Stimulated activated CD4-positive, alpha-beta T cell treated with anti-CD3 and anti-CD28 coated beads, Interleukin-12 subunit alpha, Interleukin-12 subunit beta, amount 100 ng/mL, for 4 hours (primary cell): Measurements from ENCODE around the gene FAM209A.
"Not testable (repeated sequence)": the region's sequence is repeated elsewhere in the genome, so short reads cannot be mapped to it uniquely, and the experiment has no call there.

Experiments used
- DNase-seq: peaks from one replicate; pipeline ENCODE4 v3.0.0-alpha.2; 2020

The FAM209A gene

DNA sequence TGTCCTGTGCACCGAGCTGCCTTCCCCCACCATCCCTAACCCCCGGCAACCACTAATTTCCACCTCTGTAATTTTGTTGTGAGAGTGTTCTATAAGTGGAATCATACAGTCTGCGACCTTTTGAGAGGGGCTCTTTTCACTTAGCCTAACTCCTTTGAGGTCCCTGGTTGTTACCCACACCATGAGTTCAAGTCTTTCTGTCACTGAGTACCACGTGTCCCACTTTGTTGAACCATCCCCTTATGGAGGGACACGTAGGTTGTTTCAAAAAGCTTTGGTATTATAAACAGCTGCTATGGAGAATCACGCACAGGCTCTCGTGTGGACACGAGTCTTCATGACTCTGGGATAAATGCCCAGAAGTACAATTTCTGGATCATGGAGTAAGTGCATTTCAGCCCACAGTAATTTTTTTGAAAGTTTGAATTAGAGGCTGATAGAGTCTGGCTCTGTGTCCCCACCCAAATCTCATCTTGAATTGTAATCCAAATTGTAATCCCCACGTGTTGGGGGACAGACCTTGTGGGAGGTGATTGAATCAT lies 18.0 kb downstream of the FAM209A start:
- no peak for DNase-seq

DNA sequence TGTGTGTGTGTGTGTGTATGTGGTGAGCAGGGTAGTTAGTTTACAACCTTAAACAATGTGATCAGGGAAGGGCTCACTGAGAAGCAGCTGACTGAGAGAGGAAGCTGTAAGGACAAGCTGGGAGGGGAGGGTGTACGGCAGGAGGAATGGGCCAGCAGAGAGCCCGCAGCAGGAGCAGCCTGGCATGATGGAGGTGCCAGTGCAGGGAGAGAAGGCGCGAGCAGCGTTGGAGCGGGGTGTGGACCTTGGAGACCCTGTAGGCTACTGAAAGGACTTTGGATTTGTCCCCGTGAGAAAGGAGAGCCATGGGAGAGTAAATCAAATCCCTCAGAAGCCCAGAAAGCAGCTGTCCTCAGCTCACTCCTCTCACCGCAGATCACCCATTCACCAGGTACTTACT lies 27.0 kb downstream of the FAM209A start:
- DNase-seq: no peak

DNA sequence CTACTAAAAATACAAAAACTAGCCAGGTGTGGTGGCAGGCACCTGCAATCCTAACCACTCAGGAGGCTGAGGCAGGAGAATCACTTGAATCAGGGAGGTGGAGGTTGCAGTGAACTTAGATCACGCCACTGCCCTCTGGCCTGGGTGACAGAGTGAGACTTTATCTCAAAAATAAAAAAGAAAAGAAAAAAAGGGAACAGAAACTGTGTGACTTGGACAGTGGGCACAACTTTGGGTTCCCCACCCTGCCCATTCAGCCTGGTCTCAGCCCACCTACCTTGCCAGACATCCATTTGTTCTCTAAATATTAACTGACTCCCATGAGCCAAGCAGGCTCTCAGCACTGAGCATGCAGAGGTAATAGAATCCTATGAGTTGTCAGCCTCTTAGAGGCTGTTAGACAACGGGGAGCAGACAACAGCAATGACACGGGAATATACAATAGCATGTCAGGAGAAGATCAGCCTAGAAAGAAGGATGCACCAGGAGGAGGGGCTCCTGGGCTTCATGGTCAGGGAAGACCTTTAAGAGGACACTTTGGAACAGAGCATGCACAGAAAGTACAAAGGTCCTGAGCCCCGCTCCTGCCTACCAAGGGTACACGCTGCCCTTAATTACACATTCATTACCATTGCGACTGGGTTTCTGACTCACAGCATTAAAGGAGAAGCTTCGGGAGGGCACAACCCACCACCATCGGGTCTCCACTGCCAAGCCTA lies 28.5 kb downstream of the FAM209A start:
- no peak for DNase-seq

DNA sequence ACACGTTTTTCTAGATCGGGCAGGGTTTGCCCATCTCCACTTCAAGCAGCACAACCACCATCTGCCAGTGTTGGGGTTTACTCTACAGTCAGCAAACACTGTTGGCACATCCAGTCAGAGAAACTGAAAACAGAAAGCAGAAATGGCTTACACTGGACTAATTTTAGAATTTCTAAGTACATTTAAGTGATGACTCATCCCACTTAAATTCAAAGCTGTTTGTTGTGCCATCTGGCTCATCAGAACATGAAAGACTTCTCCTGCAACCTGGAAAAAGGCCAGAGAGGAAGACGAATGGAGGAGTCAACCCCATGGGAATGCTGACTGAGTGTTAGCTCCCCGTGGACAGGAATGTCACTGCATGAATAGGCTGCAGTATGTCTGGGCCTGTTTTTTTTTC lies 30.3 kb downstream of the FAM209A start:
- DNase-seq: no peak

DNA sequence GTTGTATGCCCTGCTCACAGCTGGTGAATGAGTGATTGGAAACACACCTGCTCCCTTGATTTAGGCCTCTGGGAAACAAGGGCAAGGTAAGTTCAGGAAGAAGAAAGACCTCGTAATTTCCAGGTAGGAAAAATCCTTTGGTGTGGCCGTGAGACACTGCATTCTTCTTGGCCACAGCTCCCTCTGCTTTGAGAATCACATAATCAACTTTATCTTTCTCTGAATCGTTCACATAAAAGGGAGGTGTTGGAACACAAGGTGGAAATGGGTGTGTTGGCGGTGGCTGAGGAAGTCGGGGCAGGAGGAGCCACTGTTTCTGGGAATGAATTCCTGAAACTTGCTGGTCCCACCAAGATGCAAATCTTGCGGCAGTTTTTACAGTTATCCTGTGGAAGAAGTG lies 34.4 kb downstream of the FAM209A start:
- no peak for DNase-seq

DNA sequence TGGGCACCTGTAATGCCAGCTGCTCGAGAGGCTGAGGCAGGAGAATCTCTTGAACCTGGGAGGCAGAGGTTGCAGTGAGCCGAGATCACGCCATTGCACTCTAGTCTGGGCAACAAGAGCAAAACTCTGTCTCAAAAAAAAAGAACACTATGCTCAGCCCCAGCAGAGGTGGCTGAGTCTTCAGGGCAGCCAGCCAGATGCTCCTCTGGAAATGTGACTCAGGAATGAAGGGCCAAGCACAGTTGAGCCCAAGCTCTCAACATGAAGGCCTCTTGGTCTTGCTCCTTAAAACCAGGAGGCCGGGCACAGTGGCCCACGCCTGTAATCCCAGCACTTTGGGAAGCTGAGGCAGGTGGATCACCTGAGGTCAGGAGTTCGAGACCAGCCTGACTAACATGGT lies 40.0 kb downstream of the FAM209A start:
- not testable (repeated sequence) for DNase-seq

DNA sequence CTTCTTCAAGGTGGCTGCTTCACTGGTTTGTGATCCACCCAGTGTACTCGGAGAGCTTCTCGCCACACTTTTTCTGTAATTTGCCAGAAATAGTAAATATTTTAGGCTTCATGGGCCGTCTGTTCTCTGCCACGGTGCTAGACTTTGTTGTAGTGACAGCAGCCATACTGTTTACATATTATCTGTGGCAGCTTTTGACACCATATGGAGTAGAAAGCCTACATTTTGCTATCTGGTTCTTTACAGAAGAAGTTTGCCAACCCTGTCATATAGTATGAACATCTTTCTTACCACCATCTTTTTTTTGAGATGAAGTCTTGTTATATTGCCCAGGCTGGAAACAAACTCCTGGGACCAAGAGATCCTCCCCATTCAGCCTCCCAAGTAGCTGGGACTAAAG lies 41.0 kb downstream of the FAM209A start:
- no peak for DNase-seq

DNA sequence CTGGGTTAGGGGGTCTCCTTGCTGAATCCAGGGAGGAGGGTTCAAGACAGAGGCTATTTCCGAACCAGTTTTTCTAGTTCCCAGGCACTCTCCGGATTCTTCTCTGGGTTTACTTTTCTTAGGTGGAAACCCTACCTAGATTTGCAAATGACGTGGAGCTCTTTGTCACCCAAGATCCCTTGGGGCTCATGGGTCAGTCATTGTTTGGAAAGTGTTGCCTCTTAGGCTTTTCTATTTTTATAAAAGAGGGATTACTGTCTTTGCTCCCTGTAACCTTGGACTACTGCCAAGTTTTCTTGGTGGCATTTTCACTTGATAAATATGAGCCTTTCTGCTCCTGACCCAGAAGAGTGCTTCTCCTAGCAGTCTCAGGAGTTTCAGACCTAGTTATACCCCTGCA lies 42.1 kb downstream of the FAM209A start:
- DNase-seq: no peak

DNA sequence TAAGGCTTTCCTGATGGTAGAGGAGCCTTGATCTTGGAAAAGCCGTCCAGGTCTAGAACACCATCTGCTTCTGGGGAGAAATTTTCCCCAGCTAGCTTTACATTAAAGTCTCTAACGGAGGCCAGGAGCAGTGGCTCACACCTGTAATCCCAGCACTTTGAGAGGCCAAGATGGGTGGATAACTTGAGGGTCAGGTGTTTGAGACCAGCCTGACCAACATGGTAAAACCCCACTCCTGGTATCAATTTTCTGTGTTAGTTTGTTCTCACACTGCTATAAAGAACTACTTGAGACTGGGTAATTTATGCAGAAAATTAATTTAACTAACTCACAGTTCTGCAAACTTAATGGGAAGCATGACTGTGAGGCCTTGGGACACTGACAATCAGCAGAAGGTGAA lies 46.3 kb downstream of the FAM209A start:
- no peak for DNase-seq

DNA sequence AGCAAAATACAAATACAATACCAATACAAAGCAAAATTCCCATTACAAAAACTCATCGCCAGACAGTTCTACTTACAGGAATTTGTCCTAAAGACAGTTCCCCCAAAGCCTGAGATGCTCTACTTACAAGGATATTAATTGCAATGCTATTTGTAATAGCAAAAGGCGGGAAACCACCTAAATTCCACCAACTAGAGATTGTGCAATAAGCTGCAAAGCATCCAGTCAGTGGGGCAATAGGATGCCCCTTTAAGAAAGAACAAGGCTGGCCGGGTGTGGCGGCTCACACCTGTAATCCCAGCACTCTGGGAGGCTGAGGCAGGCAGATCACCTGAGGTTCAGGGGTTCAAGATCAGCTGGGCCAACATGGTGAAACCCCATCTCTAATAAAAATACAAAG lies 47.6 kb downstream of the FAM209A start:
- no peak for DNase-seq

DNA sequence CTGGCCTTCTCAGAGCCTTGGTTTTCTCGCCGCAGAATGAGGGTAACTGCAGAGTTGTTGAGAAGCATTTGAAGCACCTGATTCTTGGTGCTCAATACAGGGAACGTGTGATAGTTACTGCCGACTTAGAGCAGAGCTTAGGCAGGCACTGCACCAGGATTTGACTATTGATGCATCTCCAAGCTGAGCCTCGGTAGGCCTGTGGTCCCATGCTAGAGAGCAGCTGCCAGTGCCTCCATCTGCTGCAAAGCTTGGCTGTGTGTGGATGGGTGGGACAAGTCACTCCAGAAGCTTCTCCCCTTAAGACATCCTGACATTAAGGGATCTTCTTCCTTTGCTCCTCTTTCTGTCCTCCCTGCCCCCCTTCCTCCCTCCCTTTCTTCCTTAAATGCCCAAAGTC lies 49.4 kb downstream of the FAM209A start:
- no peak for DNase-seq

DNA sequence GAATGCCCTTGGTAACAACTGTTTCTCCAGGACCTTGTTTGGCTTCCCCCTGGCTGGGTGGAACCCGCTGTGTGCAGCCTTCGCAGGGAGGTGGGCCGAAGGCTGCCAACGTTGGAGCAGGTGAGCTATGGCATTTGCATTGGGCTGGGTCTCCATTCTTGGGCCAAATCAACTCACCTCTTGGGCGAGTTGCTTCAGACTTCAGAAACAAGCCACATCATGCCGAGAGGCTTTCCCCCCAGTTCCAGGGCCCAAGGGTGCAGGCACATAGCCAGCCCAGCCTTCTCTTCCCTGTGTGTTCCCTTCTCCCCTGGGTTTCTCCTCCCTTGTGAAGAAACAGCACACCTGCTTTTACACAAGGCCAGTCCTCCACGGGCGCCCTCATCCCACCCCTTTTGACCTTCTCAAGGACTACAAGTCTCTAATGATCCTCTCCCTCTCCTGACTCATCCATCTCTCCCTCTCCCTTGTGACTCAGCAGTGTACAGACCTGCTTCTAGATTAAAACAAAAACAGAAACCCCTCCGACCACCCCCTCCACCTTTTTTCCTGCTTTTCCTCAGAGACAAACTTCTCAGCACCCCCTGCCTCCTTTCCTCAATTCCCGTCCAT lies 50.1 kb downstream of the FAM209A start:
- no peak for DNase-seq

DNA sequence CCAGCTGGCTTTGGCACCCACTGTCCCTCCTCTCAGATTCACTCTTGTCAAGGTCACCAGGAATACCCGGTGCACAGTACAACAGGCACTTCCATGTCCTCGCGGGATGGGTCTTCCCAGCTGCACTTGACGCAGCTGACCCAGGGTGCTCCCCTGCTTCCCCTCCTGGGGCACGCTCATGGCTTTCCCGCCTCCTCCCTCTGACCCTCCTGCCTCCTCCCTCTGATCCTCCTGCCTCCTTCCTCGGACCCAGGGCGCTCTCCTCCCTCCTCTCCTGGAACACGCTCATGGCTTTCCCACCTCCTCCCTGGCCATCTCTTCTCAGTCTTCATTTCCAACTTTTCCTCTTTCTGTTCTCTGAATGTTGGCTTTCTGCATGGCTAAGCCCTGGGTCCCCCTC lies 50.6 kb downstream of the FAM209A start:
- no peak for DNase-seq
